Panc1 (cell line): Measurements from ENCODE around the gene CORO2A. TPM values are rescaled to one million over a fixed set of nuclear protein-coding genes. Genes with fewer than 3 reads are reported as not detected.

Source experiments
- ATAC-seq: fragments of 200-7000 bp; cut with Tn5 transposase; 2 replicates; pipeline ENCODE4 v1.9.1; 2020; ENCODE audit warnings: mild to moderate bottlenecking, moderate library complexity
- BruUV-seq: library from RNA; stranded (reverse); fragments of 400-500 nt; replicated peaks from 2 replicates; lab custom pipeline; 2021; lab: Mats Ljungman, UMichigan
- CTCF ChIA-PET: fragments of 300-600 bp; sonication (Branson Sonifier 250); formaldehyde crosslinking; loops from one replicate; lab custom pipeline; 2022; ENCODE audit warnings: antibody characterized with exemption; lab: Charles Lee
- POLR2A ChIA-PET: fragments of 300-600 bp; sonication (Branson Sonifier 250); formaldehyde crosslinking; loops from one replicate; lab custom pipeline; 2022; ENCODE audit warnings: antibody characterized with exemption; lab: Charles Lee
- DNase-seq: peaks from one replicate; pipeline ENCODE4 v3.0.0-alpha.2; 2010; ENCODE audit warnings: low read depth, low spot score
- H3K27ac ChIP-seq: 2 replicates; pipeline ENCODE4 v1.5.1; 2011; ENCODE audit warnings: mild to moderate bottlenecking, low read length, inconsistent platforms
- H3K27me3 ChIP-seq: fragments of 200-500 bp; sonication (Bioruptor generic); 2 replicates; pipeline ENCODE4 v1.6.0; 2014; ENCODE audit warnings: low read length, inconsistent platforms; ENCODE audit not compliant: control insufficient read depth, insufficient read depth
- H3K36me3 ChIP-seq: fragments of 200-500 bp; sonication (Bioruptor generic); 2 replicates; pipeline ENCODE4 v1.5.1; 2014; ENCODE audit warnings: inconsistent platforms, mild to moderate bottlenecking, low read length, moderate library complexity; ENCODE audit not compliant: control insufficient read depth, insufficient read depth
- H3K4me1 ChIP-seq: 2 replicates; pipeline ENCODE4 v1.5.1; 2011; ENCODE audit warnings: inconsistent platforms, mild to moderate bottlenecking, low read length, moderate library complexity; ENCODE audit not compliant: control insufficient read depth, insufficient read depth
- H3K4me3 ChIP-seq, 2 experiments: 2 replicates each; pipeline ENCODE4 v1.5.1; 2011 to 2012; ENCODE audit warnings: low read depth in 2 of 2, low read length in 2 of 2, mild to moderate bottlenecking in 2 of 2, inconsistent platforms in 1 of 2, moderate library complexity in 1 of 2
- H3K9me3 ChIP-seq: fragments of 200-500 bp; sonication (Bioruptor generic); 2 replicates; pipeline ENCODE4 v1.5.1; 2014; ENCODE audit warnings: low read depth, mild to moderate bottlenecking, inconsistent platforms, low read length, moderate library complexity; ENCODE audit not compliant: control insufficient read depth, insufficient read depth
- POLR2AphosphoS5 ChIP-seq: IDR thresholded peaks from 2 replicates; pipeline ENCODE4 v1.6.1; 2012; ENCODE audit warnings: mild to moderate bottlenecking, low read depth, low read length, moderate library complexity
- SIN3A ChIP-seq: IDR thresholded peaks from 2 replicates; pipeline ENCODE4 v1.6.1; 2012; ENCODE audit warnings: low read depth, mild to moderate bottlenecking, low read length, moderate library complexity, borderline replicate concordance; ENCODE audit not compliant: insufficient read depth
- TCF7L2 ChIP-seq: IDR thresholded peaks from 2 replicates; pipeline ENCODE4 v1.6.1; 2011; ENCODE audit warnings: mild to moderate bottlenecking, low read depth, low read length, inconsistent platforms
- in situ Hi-C: cut with HindIII; loops from 2 replicates; pipeline ENCODE4 v1.10.0; 2016; ENCODE audit warnings: low sequenced_read_pairs, low pct_unique_long_range_greater_than_20kb
- intact Hi-C: fragments of 100-400 bp; cut with micrococcal nuclease; formaldehyde crosslinking; loops from one replicate; pipeline ENCODE4 v1.10.0; 2022; ENCODE audit not compliant: unreplicated experiment
- total RNA-seq: library from RNA; stranded (reverse); gene quantifications from one replicate; pipeline ENCODE4 v1.2.1, GENCODE V29; 2021; ENCODE audit not compliant: unreplicated experiment
- TF ChIP-seq, protein P1 (sequence below), 2 experiments: IDR thresholded peaks; 2 replicates each; pipeline ENCODE4 v1.6.1; 2011 to 2012; ENCODE audit warnings: low read depth in 2 of 2, control low read depth in 1 of 2, low read length in 1 of 2, mild to moderate bottlenecking in 1 of 2, moderate library complexity in 1 of 2; ENCODE audit not compliant: insufficient read depth in 1 of 2
- TF ChIP-seq, protein P2 (sequence below): fragments of 450-650 bp; IDR thresholded peaks from 2 replicates; pipeline ENCODE4 v1.5.1; 2017; ENCODE audit warnings: mild to moderate bottlenecking

CORO2A gene
- total RNA-seq, 1 experiment from 2014 or later: 2.0 TPM

DNA sequence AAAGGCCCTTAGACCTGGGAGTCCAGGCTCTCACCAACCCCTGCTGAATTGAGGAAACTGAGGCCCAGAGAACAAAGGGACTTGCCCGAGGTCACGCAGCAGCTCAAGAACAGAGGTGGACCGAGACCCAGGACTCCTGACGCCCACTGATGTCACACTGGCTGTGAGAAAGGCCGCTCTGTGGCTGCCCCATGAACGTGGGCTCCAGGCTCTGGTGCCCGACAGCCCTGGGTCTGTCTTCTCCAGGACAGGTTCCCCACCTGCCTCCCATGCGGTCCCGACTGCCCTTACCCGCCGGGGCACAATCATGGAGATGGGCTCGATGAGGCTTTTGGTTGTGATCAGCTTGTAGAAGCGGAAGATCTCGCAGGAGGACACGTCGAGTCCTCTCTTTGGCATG is 64.1 kb downstream of the CORO2A start:
- ATAC-seq: no peak
- ChIA-PET POLR2A (no interaction called here), CTCF (no interaction called here)
- Histone ChIP-seq H3K4me3 (no peak overlapping the region), H3K4me1 (no peaks in the 10 kb centered on the region), H3K27me3 (no peaks in the 10 kb centered on the region), H3K27ac (no peak overlapping the region), H3K9me3 (no peaks in the 10 kb centered on the region), H3K36me3 (no peaks in the 10 kb centered on the region)
- no peak for DNase-seq
- intact Hi-C loops: no loop called here
- in situ Hi-C loops: no loop called here
- BruUV-seq: no TSS peak
- TF ChIP-seq POLR2AphosphoS5 (no peak), SIN3A (no peak), TCF7L2 (no peak)
- TF ChIP-seq, protein P1, sequence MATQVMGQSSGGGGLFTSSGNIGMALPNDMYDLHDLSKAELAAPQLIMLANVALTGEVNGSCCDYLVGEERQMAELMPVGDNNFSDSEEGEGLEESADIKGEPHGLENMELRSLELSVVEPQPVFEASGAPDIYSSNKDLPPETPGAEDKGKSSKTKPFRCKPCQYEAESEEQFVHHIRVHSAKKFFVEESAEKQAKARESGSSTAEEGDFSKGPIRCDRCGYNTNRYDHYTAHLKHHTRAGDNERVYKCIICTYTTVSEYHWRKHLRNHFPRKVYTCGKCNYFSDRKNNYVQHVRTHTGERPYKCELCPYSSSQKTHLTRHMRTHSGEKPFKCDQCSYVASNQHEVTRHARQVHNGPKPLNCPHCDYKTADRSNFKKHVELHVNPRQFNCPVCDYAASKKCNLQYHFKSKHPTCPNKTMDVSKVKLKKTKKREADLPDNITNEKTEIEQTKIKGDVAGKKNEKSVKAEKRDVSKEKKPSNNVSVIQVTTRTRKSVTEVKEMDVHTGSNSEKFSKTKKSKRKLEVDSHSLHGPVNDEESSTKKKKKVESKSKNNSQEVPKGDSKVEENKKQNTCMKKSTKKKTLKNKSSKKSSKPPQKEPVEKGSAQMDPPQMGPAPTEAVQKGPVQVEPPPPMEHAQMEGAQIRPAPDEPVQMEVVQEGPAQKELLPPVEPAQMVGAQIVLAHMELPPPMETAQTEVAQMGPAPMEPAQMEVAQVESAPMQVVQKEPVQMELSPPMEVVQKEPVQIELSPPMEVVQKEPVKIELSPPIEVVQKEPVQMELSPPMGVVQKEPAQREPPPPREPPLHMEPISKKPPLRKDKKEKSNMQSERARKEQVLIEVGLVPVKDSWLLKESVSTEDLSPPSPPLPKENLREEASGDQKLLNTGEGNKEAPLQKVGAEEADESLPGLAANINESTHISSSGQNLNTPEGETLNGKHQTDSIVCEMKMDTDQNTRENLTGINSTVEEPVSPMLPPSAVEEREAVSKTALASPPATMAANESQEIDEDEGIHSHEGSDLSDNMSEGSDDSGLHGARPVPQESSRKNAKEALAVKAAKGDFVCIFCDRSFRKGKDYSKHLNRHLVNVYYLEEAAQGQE (IDR thresholded peaks at IDR 0.05; ENCODE audit: insufficient read depth in 1 of 2, low read depth in 2 of 2, low read length in 1 of 2): no peak
- TF ChIP-seq, protein P2, sequence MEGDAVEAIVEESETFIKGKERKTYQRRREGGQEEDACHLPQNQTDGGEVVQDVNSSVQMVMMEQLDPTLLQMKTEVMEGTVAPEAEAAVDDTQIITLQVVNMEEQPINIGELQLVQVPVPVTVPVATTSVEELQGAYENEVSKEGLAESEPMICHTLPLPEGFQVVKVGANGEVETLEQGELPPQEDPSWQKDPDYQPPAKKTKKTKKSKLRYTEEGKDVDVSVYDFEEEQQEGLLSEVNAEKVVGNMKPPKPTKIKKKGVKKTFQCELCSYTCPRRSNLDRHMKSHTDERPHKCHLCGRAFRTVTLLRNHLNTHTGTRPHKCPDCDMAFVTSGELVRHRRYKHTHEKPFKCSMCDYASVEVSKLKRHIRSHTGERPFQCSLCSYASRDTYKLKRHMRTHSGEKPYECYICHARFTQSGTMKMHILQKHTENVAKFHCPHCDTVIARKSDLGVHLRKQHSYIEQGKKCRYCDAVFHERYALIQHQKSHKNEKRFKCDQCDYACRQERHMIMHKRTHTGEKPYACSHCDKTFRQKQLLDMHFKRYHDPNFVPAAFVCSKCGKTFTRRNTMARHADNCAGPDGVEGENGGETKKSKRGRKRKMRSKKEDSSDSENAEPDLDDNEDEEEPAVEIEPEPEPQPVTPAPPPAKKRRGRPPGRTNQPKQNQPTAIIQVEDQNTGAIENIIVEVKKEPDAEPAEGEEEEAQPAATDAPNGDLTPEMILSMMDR: no peak

DNA sequence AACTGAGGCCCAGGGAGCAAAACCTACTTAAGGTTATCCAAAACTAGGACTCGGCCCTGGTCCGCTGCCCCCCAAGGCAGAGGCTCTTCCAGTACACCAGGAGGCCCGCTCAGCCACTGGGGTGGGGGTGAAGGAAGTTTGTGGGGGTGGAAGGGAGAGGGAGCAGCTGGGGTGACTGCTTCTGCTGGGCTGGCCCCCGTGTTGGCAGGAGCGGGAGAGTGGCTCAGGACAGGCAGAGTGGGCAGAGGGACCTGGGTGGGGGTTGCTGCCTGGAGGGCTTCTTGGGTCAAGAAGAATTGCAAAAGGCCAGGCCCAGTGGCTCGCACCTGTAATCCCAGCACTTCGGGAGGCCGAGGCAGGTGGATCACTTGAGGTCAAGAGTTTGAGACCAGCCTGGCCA is 65.2 kb downstream of the CORO2A start:
- Histone ChIP-seq H3K27me3 (no peaks in the 10 kb centered on the region), H3K27ac (no peak overlapping the region), H3K4me1 (no peaks in the 10 kb centered on the region), H3K4me3 (no peak overlapping the region), H3K9me3 (no peaks in the 10 kb centered on the region), H3K36me3 (no peaks in the 10 kb centered on the region)
- no peak for DNase-seq
- POLR2A ChIA-PET: no interaction called here
- intact Hi-C loops: no loop called here
- CTCF ChIA-PET: no interaction called here
- ATAC-seq: no peak
- in situ Hi-C loops: no loop called here
- no TSS peak for BruUV-seq
- no peak for TF ChIP-seq TCF7L2
- TF ChIP-seq, protein P1 (IDR thresholded peaks at IDR 0.05; ENCODE audit: insufficient read depth in 1 of 2, low read depth in 2 of 2, low read length in 1 of 2): no peak
- TF ChIP-seq SIN3A: no peak
- TF ChIP-seq, protein P2: no peak
- TF ChIP-seq POLR2AphosphoS5: no peak
